Stimulated activated CD8-positive, alpha-beta memory T cell treated with anti-CD3 and anti-CD28 coated beads, Interleukin-12 subunit alpha, Interleukin-12 subunit beta, amount 100 ng/mL, for 4 hours (primary cell): Measurements from ENCODE around the gene ATP1A4.
"Not testable (repeated sequence)": the region's sequence is repeated elsewhere in the genome, so short reads cannot be mapped to it uniquely, and the experiment has no call there.

Experiments
- DNase-seq: peaks from one replicate; pipeline ENCODE4 v3.0.0-alpha.2; 2020; ENCODE audit warnings: low read depth

ATP1A4 gene

DNA sequence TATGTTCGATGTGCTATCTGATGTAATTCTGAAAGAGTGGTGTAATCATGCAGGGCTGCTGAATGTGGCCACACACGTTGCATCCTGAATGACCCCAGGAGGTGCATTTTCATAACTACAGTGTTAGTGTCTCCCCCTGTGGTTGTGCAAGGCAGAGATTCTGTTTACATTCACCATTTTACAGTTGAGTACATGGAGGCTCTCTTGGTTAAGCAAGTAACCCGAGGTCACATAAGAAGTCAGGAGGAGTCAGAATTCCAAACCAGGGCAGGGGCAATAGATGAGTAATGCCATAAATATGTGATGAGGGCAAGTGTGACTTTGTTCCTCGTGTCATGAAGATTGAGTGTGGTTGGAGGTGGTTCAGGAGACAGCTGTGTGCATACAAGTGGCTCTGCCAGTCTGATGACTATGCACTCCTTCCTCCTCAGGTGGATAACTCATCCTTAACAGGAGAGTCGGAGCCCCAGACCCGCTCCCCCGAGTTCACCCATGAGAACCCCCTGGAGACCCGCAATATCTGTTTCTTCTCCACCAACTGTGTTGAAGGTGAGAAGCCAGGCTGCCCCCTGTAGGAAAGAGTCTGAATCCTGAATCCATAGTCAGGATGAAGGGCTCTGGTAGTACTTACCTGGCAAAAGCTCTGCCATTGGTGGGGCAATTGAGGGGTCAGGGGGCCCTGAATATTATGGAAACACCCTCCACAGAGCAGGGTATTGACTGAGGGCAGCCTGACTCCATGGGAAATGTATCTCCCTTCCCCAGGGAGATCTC is 26.5 kb upstream of the ATP1A4 start:
- no peak for DNase-seq

DNA sequence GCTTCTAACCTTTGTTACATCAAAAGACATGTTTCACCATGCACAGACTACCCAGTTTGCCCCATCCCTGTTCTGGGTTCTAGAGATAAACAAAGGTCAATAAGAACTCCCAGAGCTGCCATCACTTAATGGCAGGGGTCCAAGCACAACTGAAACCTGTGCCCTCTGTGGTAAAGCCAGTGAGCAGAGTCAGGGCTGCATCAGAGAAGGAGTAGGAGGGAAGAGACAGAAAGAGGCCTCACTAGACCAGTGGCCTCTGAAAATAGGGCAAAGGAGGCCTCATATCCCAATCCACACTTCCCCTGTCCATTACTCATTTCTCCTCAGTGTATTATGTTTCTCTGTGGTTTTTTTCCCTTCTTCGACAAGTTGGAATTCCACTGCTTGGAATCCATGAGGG is 25.7 kb upstream of the ATP1A4 start:
- DNase-seq = no peak

DNA sequence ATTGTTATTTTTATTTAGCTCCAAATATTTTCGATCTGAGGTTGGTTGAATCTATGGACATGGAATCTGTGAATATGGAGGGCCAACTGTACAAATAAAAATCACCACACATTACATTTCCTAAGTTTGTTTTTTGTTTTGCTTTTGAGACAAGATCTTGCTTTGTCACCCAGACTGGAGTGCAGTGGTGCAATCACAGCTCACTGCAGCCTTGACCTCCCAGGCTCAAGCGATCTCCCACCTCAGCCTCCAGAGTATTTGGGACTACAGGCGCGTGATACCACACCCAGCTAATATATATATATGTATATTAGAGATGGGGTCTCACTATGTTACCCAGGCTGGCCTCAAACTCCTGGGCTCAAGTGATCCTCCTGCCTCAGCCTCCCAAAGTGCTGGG is 25.1 kb upstream of the ATP1A4 start:
- not testable (repeated sequence) for DNase-seq

DNA sequence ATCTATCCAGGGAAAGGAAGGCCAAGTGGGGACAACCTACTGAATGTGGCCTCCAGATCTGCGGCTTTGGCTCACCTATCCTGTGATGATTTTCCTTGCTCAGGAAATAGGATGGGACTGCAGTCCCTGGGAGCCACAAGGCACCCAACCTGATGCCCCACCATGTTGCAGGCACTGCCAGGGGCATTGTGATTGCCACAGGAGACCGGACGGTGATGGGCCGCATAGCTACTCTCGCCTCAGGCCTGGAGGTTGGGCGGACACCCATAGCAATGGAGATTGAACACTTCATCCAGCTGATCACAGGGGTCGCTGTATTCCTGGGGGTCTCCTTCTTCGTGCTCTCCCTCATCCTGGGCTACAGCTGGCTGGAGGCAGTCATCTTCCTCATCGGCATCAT is 24.0 kb upstream of the ATP1A4 start:
- DNase-seq = no peak

DNA sequence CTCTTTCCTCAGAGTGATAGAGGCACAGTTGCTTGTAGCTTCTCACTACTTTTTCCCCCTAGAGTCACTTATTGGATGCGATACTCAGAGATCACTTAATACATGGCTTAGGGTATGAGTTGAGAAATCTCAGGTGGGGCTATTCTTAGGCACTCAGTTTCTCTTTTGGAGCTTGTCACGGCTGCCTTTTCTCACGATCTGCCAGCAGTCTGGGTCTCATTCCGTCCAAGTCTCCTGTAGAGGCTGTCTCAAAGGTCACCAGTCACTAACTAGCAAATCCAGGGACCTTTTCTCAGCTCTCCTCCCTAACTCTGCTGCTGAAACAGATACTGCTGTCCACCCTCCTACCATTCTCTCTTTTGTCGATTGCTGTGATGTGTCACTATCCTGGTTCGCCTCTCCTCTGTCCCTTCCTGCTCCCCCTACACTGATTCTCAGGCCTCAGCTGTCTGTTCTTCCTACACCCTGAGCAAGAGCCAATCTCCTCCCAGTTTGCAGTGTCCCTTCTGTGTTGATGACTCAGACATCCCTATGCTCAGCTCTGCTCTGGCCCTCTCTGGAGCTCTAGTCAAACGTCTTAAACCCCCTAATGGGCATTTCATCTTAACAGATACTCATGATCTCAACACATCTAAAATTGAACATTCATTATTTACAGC is 23.4 kb upstream of the ATP1A4 start:
- DNase-seq = no peak

DNA sequence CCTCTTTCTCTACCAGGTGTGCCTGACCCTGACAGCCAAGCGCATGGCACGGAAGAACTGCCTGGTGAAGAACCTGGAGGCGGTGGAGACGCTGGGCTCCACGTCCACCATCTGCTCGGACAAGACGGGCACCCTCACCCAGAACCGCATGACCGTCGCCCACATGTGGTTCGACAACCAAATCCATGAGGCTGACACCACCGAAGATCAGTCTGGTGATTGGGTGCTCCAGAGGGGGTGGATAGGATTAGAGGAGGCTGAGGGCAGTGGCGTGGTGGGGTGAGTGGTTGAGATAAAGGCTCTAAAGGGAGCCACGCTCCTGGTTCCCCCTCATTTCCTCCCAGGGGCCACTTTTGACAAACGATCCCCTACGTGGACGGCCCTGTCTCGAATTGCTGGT is 22.8 kb upstream of the ATP1A4 start:
- DNase-seq = no peak

DNA sequence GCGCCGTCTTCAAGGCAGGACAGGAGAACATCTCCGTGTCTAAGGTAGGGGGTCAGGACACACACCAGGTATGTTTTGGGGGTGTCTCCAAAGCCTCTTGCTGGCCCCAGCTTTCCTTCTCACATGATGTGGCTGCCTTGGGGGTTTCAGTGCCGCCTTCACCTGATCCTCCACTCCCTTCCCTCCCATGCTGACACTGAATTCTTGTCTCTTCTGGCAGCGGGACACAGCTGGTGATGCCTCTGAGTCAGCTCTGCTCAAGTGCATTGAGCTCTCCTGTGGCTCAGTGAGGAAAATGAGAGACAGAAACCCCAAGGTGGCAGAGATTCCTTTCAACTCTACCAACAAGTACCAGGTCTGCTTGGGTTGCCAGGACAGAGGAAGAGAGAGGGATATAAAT is 22.4 kb upstream of the ATP1A4 start:
- no peak for DNase-seq

DNA sequence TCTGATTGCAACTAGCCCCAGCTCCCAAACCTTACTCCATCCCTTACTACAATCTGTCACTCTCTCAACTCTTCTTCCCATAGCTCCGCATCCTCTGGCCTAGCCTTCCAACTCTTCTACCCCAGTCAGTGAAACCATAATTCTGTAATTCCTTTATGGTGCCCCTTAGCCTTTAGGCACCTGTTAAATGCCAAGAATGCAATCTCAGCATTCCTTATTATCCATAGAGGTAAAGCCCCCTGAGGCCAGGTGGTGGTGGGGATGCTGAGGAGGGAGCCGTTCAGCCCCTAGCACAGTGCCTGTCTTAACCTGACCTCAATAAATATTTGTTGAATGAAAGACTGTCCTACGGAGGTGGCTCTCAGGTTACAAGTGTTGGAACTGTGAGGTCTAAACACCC is 21.8 kb upstream of the ATP1A4 start:
- DNase-seq = no peak

DNA sequence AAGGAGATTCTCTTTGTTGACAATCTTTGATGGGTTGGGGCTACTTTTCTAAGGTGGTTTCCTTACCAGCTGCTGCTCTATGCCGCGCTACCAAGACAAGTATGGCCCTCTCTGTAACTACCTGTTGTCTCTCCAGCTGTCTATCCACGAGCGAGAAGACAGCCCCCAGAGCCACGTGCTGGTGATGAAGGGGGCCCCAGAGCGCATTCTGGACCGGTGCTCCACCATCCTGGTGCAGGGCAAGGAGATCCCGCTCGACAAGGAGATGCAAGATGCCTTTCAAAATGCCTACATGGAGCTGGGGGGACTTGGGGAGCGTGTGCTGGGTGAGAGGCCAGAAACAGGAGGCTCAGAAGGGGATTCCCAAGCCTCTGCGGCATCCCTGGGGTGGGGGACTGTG is 21.4 kb upstream of the ATP1A4 start:
- no peak for DNase-seq

DNA sequence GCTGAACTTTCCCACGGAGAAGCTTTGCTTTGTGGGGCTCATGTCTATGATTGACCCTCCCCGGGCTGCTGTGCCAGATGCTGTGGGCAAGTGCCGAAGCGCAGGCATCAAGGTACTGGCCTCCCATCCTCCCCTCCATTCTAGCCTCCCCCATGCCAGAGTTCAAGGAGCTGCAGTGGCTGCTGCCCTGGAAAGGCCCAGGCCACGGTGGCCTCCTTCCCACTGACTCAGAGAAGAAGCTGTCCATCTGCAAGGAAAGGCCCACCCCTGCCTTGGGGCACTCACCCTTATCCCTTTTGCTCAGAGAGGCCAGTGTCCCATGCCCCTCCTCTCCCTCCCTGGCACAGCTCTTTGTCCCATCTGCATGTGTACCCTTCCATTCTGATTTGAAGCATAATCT is 20.9 kb upstream of the ATP1A4 start:
- DNase-seq = no peak

DNA sequence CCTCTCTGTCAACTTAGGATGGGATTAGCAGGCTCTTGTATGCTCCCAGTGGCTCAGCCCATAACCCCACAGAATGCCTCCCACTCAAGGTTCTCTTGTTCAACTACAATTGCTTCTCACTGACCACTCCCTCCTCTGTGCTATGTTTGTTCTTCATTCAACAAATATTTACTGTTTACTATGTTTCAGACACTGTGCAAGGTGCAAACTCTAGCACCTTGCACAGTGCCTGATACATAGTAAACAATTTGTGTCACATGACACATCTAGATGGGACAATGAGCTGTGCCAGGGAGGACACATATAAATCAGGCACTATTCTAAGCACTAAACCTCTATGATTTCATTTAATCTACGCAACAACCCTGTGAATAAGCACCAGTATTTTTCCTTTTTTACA is 20.5 kb upstream of the ATP1A4 start:
- no peak for DNase-seq

DNA sequence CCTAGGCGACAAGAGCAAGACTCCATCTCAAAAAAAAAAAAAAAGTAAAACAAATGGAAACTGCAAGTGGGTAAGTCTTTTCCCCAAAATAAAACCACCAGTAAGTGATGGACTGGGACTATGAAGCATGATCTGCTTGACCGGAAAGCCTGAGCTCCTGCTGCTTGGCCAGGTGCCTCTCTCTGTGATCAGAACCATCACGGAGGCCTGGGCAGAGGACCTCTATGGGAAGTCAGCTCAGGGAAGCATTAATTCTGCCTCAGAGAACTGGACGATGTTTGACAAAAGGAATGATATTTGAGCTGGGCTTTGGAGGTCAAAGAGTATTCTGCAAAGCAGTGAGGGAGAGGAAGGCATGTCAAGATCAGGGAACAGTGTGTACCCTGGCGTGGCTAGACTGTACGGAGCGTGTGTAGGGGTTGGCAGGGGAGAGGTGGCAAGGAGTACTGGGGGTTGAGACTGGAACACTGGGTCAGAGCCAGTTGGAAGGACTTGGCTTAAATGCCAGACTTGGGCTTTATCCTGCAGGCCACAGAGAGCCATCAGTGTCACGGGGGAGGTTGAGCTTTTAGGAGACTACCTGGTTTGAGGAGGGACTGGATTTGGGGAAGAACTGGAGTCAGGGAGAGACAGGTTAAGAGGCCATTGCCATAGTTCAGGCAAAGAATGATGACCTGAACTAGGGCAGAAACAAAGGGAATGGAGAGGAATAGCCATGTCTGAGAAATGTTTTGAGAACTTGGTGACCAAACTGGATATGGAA is 19.4 kb upstream of the ATP1A4 start:
- DNase-seq = no peak

DNA sequence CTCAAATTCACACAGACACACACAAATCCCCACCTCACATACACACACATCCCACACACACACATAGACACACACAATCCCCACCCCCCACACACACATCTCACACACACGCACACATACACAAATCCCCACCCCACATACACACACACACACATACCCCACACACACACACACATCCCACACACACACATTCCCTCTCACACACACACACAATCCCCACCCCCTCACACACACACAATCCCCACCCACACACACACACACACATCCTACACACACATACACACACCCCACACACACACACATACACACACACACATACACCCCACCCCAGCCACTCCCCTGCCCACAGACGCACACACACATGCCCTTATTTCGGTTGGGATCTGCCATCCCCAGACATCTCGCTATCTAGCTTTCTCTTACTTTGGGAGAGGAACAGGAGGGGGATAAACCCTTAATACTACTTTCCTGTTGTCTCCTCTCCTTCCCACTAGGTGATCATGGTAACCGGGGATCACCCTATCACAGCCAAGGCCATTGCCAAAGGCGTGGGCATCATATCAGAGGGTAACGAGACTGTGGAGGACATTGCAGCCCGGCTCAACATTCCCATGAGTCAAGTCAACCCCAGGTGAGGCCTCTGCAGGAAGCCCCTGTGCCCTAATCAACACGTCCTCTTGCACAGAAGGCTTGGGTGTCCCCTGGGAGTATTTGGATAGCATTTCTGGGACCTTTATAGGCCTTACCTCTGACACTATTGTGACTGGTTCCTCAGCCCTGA is 17.2 kb upstream of the ATP1A4 start:
- no peak for DNase-seq

DNA sequence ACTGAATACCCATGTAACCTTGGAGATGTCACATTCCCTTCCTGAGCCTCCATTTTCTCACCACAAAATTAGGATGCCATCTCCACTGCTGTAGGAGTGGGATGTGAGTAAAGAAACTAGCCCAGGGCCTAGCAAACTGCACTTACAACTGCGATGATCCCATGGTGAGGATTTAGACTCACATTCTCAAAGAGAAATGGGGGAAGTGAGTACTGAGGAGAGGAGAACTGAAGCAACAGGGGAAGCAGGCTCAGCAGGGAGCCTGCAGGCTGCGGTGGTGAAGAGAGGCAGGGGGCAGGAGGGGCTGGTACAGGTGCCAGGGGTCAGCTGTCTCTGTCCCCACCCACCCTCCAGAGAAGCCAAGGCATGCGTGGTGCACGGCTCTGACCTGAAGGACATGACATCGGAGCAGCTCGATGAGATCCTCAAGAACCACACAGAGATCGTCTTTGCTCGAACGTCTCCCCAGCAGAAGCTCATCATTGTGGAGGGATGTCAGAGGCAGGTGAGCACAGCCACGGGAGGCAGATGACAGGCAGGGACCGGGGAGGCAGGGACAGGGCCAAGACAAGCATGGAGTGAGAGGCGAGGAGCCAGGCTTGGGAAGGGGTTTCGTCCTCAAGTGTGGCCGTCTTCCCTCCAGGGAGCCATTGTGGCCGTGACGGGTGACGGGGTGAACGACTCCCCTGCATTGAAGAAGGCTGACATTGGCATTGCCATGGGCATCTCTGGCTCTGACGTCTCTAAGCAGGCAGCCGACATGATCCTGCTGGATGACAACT is 16.4 kb upstream of the ATP1A4 start:
- DNase-seq = no peak

DNA sequence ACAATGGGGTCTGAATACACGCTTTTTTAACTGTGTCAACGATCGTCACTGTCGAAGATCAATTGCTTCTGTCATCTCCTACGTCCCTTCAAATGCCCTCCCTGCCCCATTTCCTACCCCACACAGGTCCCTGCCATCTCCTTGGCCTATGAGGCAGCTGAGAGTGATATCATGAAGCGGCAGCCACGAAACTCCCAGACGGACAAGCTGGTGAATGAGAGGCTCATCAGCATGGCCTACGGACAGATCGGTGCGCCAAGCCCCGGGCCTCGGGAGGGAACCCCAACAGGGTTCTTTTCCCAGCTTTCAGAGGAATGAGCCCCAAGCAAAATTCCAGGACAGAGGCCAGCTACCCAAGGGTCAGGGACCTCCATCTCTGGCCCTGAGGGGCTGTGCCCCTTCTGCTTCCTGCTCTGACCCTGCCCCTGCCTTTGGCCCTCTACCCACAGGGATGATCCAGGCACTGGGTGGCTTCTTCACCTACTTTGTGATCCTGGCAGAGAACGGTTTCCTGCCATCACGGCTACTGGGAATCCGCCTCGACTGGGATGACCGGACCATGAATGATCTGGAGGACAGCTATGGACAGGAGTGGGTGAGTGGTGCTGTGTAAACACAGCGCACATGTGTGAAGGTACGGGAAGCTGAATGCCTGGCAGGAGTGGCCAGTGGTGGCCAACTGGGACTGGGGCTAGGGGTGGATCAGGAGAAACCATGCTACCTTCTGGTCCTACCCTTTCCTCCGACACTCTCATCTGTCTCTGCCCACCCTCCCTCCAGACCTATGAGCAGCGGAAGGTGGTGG is 15.1 kb upstream of the ATP1A4 start:
- DNase-seq = no peak

DNA sequence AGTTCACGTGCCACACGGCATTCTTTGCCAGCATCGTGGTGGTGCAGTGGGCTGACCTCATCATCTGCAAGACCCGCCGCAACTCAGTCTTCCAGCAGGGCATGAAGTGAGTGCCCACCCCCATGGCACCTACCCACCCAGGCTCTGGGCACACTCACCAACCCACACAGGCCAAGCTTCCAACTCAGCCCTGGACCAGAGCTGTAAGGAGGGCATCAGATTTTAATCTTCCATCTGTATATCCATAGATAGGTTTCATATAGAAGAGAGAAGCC is 14.5 kb upstream of the ATP1A4 start:
- DNase-seq = no peak

DNA sequence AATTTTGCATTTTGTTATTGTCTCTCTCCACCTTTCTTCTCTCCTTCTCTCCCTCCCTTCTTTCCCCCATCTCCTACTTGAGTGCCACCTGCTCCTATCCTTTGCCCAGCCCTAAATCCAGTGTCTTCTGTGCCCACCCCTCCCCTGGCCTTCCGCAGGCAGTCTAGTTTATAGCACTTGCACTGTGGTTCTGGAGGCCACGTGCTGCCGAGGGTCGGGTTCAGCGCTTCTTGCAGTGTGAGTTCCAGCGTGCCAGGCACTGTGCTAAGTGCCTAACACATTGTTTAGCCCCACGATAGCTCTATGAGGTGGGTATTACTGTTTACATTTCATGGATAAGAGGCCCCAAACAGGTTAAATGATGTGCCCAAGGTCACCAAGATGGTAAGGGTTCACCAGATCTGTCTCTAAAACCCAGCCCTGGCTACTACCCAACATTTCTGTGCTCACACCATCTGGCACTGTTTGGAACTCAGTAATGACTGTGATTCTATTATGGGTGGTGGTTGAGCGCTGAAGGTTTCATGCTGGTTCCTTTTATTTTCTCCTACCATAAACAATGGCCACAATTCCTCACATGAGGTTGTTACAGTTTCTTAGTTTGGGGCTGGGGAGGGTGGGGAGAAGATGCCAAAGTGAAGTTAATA is 14.1 kb upstream of the ATP1A4 start:
- DNase-seq = no peak

DNA sequence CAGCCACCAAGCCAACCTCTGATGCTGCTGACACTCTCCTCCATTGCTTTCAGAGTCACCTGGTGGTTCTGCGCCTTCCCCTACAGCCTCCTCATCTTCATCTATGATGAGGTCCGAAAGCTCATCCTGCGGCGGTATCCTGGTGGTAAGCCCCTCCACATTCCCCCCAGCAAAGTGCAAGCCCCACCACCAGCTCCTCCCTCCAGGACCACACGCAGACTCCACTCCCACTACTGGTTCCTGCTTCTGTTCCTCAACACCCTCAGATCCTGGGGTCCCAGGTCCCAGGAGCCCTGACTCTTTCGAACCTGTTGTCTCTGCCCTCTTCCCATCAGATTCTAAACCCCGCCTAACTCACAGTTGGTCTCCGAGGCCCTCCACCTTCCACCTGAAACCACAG is 11.6 kb upstream of the ATP1A4 start:
- DNase-seq = no peak

DNA sequence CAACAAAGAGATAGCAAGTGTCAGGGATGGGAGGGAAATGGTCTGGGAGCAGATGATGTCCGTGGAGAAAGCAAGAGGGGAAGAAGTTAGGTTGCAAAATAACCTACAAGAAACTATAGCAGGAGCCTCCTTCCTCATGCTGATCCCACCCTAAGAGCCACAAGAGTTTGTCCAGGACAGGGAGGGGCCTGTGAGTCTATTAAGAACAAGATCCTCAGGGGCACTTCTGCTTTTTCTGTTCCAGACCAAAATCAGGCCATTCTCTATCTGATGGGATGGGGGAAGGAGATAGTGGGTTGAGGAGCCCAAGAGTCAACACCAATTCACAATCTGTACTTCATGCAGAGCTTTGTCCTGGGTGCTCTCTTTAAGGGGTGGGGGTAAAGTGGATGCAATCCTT is 7.7 kb upstream of the ATP1A4 start:
- no peak for DNase-seq

DNA sequence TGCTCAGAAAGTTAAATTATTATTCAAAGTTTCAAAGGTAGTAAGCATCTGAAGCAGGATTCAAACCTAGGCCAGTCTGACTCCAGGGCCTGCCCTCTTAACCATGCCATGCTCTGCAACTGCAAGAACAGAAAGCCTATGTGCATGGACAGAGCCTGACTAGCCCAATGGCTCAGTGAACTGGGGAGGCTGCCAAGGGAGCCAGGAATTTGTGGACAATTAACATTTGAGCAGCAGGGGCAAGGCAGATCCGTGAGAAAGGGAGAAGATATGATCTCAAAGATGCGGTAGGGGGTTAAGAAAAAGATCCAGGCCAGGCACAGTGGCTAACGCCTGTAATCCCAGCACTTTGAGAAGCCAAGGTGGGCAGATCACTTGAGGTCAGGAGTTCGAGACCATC is 6.5 kb upstream of the ATP1A4 start:
- DNase-seq = no peak

DNA sequence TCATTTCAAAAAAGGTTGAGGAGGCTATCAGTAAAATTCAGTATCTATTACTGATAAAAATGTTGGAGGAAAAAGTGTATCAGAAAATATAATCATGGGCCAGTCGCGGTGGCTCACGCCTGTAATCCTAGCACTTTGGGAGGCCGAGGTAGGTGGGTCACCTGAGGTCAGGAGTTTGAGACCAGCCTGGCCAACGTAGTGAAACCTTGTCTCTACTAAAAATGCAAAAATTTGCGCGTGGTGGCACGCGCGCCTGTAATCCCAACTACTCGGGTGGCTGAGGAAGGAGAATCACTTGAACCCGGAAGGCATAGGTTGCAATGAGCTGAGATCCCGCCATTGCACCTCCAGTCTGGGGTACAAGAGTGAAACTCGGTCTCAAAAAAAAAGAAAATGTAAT is 5.3 kb upstream of the ATP1A4 start:
- no peak for DNase-seq
